Endothelial cell of umbilical vein (primary cell): ENCODE data around the gene MB. TPM values are rescaled to one million over a fixed set of nuclear protein-coding genes. Genes with fewer than 3 reads are reported as not detected.

Experiments used
- BruUV-seq: library from RNA; stranded (reverse); fragments of 400-500 nt; replicated peaks from 2 replicates; lab custom pipeline; 2021; lab: Mats Ljungman, UMichigan
- CTCF ChIA-PET: fragments of 300-600, 350-600 bp; sonication (Branson Sonifier 250); formaldehyde crosslinking; loops from one replicate; lab custom pipeline; 2021; ENCODE audit warnings: antibody characterized with exemption, inconsistent platforms; lab: Charles Lee
- POLR2A ChIA-PET: fragments of 300-600, 350-600 bp; sonication (Branson Sonifier 250); formaldehyde crosslinking; loops from one replicate; lab custom pipeline; 2021; ENCODE audit warnings: antibody characterized with exemption, inconsistent platforms; lab: Charles Lee
- DNase-seq: peaks from one replicate; pipeline ENCODE4 v3.0.0-alpha.2; 2011; ENCODE audit warnings: low read depth, low spot score
- FAIRE-seq: peaks from 2 replicates; lab custom pipeline; 2011; peaks lifted over from hg19 to GRCh38; lab: Jason Lieb, UNC
- H2AFZ ChIP-seq: 2 replicates; pipeline ENCODE4 v1.6.0; 2012; ENCODE audit warnings: low read depth, low read length, control low read depth, inconsistent platforms
- H3K27ac ChIP-seq: 2 replicates; pipeline ENCODE4 v1.5.1; 2011; ENCODE audit warnings: low read depth, mild to moderate bottlenecking, control low read depth, low read length, moderate library complexity; ENCODE audit not compliant: insufficient read depth
- H3K27me3 ChIP-seq, 2 experiments: 2 replicates each; pipeline versions ENCODE4 v1.6.0 to v1.6.1; 2011; ENCODE audit warnings: low read length in 2 of 2, mixed read lengths in 1 of 2; ENCODE audit not compliant: control insufficient read depth in 2 of 2, insufficient read depth in 2 of 2
- H3K36me3 ChIP-seq, 2 experiments: 2 replicates in 1 of 2; 3 replicates in 1 of 2; pipeline ENCODE4 v1.5.1; 2011; ENCODE audit warnings: low read length in 2 of 2, mild to moderate bottlenecking in 1 of 2, moderate library complexity in 1 of 2; ENCODE audit not compliant: control insufficient read depth in 2 of 2, insufficient read depth in 2 of 2; ENCODE audit errors: extremely low read depth in 1 of 2
- H3K4me1 ChIP-seq: 3 replicates; pipeline ENCODE4 v1.5.1; 2011; ENCODE audit warnings: mild to moderate bottlenecking, low read length; ENCODE audit not compliant: control insufficient read depth, insufficient read depth; ENCODE audit errors: extremely low read depth
- H3K4me2 ChIP-seq: 2 replicates; pipeline ENCODE4 v1.6.1; 2011; ENCODE audit warnings: low read length, control low read depth, mixed read lengths; ENCODE audit not compliant: insufficient read depth
- H3K4me3 ChIP-seq, 3 experiments: fragments of 200-600 bp in 1 of 3; sonication (generic), shearing (Covaris generic) in 1 of 3; replicated peaks in 1 of 3; 2 replicates each; pipeline ENCODE4 v1.5.1; 2011 to 2016; ENCODE audit warnings: control low read depth in 3 of 3, low read length in 3 of 3, mild to moderate bottlenecking in 2 of 3, inconsistent platforms in 1 of 3, low read depth in 1 of 3, moderate library complexity in 1 of 3; ENCODE audit not compliant: insufficient read depth in 1 of 3
- H3K79me2 ChIP-seq: 2 replicates; pipeline ENCODE4 v1.6.0; 2012; ENCODE audit warnings: low read length, inconsistent platforms; ENCODE audit not compliant: control insufficient read depth, insufficient read depth
- H3K9ac ChIP-seq: replicated peaks from 2 replicates; pipeline ENCODE3; 2011; ENCODE audit warnings: low read length, control low read depth; ENCODE audit not compliant: insufficient read depth; ENCODE audit errors: extremely low read depth
- H3K9me1 ChIP-seq: replicated peaks from 3 replicates; pipeline ENCODE4 v1.6.0; 2011; ENCODE audit warnings: mild to moderate bottlenecking, low read length; ENCODE audit not compliant: control insufficient read depth, insufficient read depth; ENCODE audit errors: extremely low read depth
- H3K9me3 ChIP-seq: replicated peaks from 2 replicates; pipeline ENCODE4 v1.5.1; 2012; ENCODE audit warnings: low read length, inconsistent platforms; ENCODE audit not compliant: control insufficient read depth, insufficient read depth
- H4K20me1 ChIP-seq: replicated peaks from 2 replicates; pipeline ENCODE3; 2011; ENCODE audit warnings: mild to moderate bottlenecking, low read length; ENCODE audit not compliant: control insufficient read depth, insufficient read depth; ENCODE audit errors: extremely low read depth
- CTCF ChIP-seq, 2 donors: IDR thresholded peaks; 1 replicate in 1 of 2; 2 replicates in 1 of 2; pipeline ENCODE4 v1.5.1; 2011; ENCODE audit warnings: low read length in 2 of 2, mild to moderate bottlenecking in 2 of 2, moderate library complexity in 2 of 2, control low read depth in 1 of 2, inconsistent platforms in 1 of 2, low read depth in 1 of 2; ENCODE audit not compliant: insufficient read depth in 1 of 2; ENCODE audit errors: extremely low read depth in 1 of 2
- EZH2 ChIP-seq: IDR thresholded peaks from 2 replicates; pipeline ENCODE4 v1.6.1; 2012; ENCODE audit warnings: borderline replicate concordance, low read depth, mild to moderate bottlenecking, moderate library complexity, low read length, inconsistent platforms; ENCODE audit not compliant: severe bottlenecking
- FOS ChIP-seq: IDR thresholded peaks from 2 replicates; pipeline ENCODE4 v1.6.1; 2011; ENCODE audit warnings: mild to moderate bottlenecking, low read length, moderate library complexity, borderline replicate concordance; ENCODE audit not compliant: insufficient read depth
- GATA2 ChIP-seq: IDR thresholded peaks from 2 replicates; pipeline ENCODE4 v1.7.0; 2011; ENCODE audit warnings: low read depth, mild to moderate bottlenecking, moderate library complexity, mixed read lengths, low read length; ENCODE audit not compliant: insufficient read length, insufficient read depth
- JUN ChIP-seq: IDR thresholded peaks from 2 replicates; pipeline ENCODE4 v1.6.1; 2011; ENCODE audit warnings: borderline replicate concordance, low read depth; ENCODE audit not compliant: insufficient read length, insufficient read depth
- MAX ChIP-seq: IDR thresholded peaks from 2 replicates; pipeline ENCODE4 v1.6.1; 2011; ENCODE audit not compliant: insufficient read depth, insufficient read length
- MYC ChIP-seq: IDR thresholded peaks from one replicate; pipeline ENCODE4 v1.6.1; 2011; ENCODE audit warnings: mild to moderate bottlenecking, low read depth, low read length
- POLR2A ChIP-seq: IDR thresholded peaks from 2 replicates; pipeline ENCODE4 v1.6.1; 2012; ENCODE audit warnings: low read depth, mild to moderate bottlenecking, control low read depth, low read length
- POLR2AphosphoS5 ChIP-seq: IDR thresholded peaks from 2 replicates; pipeline ENCODE4 v1.6.1; 2012; ENCODE audit warnings: low read depth, mild to moderate bottlenecking, control low read depth, low read length, moderate library complexity; ENCODE audit not compliant: insufficient read depth
- dilution Hi-C: fragments of 300-500 bp; cut with MboI; formaldehyde crosslinking; loops from one replicate; pipeline ENCODE4 v1.15.0; 2019; ENCODE audit warnings: low sequenced_read_pairs; ENCODE audit not compliant: extremely low pct_ligation_motif_present
- intact Hi-C: fragments of 100-400 bp; cut with micrococcal nuclease; formaldehyde crosslinking; loops from one replicate; pipeline ENCODE4 v1.10.0; 2022
- polyA plus RNA-seq, 4 experiments: library from polyadenylated mRNA; depleted of rRNA in 3 of 4; stranded (reverse) in 3 of 4; unstranded in 1 of 4; fragments of >200 nt; gene quantifications; 2 replicates each; pipeline versions ENCODE4 v1.2.1 to v1.2.3, GENCODE V29; 2011 to 2012; ENCODE audit warnings: missing spikeins in 1 of 4
- total RNA-seq: library from RNA; stranded (reverse); gene quantifications from 2 replicates; pipeline ENCODE4 v1.2.3, GENCODE V29; 2021

MB gene
- total and polyA plus RNA-seq, 2 donors (not counting 3 experiments of a cell fraction or from before 2014, with no cell fraction given), result not detected

DNA sequence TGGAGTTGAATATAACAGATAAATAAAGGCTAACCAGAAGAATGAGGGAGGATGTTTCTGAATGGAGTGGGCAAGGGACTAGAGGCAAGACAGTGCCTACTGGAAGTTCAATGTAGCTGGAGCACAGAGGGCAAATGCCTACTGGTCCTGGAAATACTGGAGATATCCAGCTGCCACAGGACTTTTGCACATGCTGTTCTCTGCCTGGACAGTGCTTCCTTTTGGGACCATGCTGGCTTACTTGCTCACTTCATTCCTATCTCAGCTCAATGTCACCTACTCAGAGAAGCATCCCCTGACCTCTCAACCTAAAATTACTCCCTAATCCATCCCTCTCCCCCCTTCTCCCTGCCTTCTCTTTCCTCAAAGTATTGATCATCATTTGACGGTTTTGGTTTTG, 56.3 kb downstream of the MB start:
- Histone ChIP-seq H3K9me1 (no peaks in the 10 kb centered on the region), H3K4me3 (no peak overlapping the region), H3K4me2 (no peak overlapping the region), H4K20me1 (no peaks in the 10 kb centered on the region), H3K4me1 (no peaks in the 10 kb centered on the region), H3K27me3 (peaks cover 0 to 19% of the 10 kb centered on the region in 2 experiments), H3K79me2 (no peaks in the 10 kb centered on the region), H3K36me3 (no peaks in the 10 kb centered on the region), H2AFZ (no peak overlapping the region), H3K9me3 (no peaks in the 10 kb centered on the region), H3K27ac (no peak overlapping the region), H3K9ac (no peak overlapping the region)
- intact Hi-C loops, result no loop called here
- dilution Hi-C loops, result no loop called here
- POLR2A ChIA-PET, result no interaction called here
- no TSS peak for BruUV-seq
- no peak for FAIRE-seq
- CTCF ChIA-PET, result no interaction called here
- TF ChIP-seq POLR2AphosphoS5, result no peak
- no peak for TF ChIP-seq EZH2
- no peak for TF ChIP-seq MAX
- no peak for TF ChIP-seq CTCF (IDR thresholded peaks at IDR 0.05; ENCODE audit: extremely low read depth in 1 of 2, insufficient read depth in 1 of 2, low read depth in 1 of 2, low read length in 2 of 2)
- TF ChIP-seq POLR2A, result no peak
- TF ChIP-seq FOS, result no peak
- TF ChIP-seq JUN, result no peak
- TF ChIP-seq GATA2, result no peak
- TF ChIP-seq MYC, result no peak
- DNase-seq, result no peak
